Measurements from ENCODE around the gene CCL20. TPM values are rescaled to one million over a fixed set of nuclear protein-coding genes. Genes with fewer than 3 reads are reported as not detected.

Gene CCL20
- total and polyA plus RNA-seq, 12 donors, result 0.20 TPM; not detected in 11

DNA sequence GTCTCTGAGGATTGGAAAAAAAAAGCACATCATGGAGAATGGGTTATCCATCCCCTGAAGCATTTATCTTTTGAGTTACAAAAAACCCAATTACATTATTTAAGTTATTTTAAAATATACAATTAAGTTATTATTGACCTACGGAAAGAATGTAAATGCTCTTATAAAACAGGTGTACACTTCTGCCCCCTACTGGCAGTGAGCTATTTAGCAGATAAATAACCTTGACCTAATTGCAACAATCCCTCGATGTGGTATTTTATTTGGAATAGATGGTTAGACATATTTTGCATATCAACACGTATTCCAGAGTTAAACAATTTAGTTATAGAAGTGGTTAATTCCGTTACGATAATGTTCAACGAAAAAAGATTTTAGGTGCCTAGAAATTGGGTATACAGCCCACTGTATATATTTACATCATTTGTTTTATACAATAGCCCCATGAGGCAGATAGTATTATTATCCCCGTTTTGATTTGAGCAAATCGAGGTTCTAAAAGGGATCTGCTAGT is 48.6 kb downstream of the CCL20 start:
- Histone ChIP-seq H3K9me3 (no peaks in the 10 kb centered on the region), H3K27me3 (no peaks in the 10 kb centered on the region), H3K27ac (peak overlapping the region in 1 of 10 donors; percentile 56), H3K4me1 (peaks cover 0 to 14% (median 0%) of the 10 kb centered on the region in 9 donors), H3K36me3 (no peaks in the 10 kb centered on the region), H3K4me3 (no peak overlapping the region)
- DNase-seq, result no peak
- TF ChIP-seq, protein P1, sequence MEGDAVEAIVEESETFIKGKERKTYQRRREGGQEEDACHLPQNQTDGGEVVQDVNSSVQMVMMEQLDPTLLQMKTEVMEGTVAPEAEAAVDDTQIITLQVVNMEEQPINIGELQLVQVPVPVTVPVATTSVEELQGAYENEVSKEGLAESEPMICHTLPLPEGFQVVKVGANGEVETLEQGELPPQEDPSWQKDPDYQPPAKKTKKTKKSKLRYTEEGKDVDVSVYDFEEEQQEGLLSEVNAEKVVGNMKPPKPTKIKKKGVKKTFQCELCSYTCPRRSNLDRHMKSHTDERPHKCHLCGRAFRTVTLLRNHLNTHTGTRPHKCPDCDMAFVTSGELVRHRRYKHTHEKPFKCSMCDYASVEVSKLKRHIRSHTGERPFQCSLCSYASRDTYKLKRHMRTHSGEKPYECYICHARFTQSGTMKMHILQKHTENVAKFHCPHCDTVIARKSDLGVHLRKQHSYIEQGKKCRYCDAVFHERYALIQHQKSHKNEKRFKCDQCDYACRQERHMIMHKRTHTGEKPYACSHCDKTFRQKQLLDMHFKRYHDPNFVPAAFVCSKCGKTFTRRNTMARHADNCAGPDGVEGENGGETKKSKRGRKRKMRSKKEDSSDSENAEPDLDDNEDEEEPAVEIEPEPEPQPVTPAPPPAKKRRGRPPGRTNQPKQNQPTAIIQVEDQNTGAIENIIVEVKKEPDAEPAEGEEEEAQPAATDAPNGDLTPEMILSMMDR (IDR thresholded peaks at IDR 0.05), result peak in 8 of 9 donors; percentile 38 to 70 (median 50)
- intact Hi-C loops (cut with DNase I), result loop anchor here in 3 of 10 donors (10.0 kb wide), 2 partner anchors 197 to 207 kb away; partner anchors contain the start of gene SCYGR5 (in 1 of the 3)
- WGBS, 2 donors, result 39 to 40% methylated on average over 8 of the region's 8 CpGs
- no peak for ATAC-seq

DNA sequence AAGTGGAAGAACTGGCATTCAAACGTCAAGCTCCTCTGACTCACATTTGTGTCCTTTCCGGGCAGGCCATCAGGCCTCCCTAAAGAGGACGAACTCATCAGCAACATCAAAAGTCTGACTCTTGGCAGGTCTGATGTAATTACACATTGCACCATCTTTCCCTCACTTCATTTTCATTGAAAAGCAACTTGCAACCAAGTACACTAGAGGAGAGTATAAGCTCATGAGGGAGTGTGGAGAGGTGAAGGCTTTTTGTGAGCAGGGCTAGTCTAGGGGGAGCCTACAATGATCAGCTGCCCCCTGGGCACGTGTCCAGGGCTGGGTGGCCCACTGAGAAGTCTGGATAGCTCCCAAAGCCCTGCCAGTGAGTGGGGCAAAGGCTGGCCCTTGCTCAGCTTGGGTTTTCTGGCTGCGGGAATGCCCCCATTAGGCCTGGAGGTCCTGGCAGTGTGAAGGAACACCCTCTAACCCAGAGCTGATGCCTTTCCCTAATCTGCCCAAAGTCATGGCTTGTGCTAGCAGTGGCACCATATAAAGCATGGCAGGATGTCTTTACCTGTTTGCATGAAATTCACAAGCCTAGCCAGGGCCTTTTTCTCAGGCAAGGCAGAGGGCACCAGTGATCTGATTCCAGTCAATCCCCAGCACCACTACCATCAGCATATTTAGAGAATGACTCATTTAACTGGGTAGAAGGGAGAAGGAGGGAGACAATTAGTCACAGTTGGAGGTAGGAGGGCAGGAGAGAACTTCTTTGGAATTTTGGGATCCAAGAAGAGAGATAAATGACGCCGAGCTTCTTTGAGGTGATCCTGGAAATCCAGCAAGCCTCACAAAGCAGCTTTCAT is 49.3 kb downstream of the CCL20 start:
- 70 to 72% methylated on average over 7 of the region's 7 CpGs for WGBS, 2 donors
- intact Hi-C loops (cut with DNase I), result loop anchor here in 3 of 10 donors (10.0 kb wide), 2 partner anchors 198 to 208 kb away; partner anchors contain the start of gene SCYGR5 (in 1 of the 3)
- Histone ChIP-seq H3K4me1 (peaks cover 0 to 14% (median 0%) of the 10 kb centered on the region in 9 donors), H3K9me3 (no peaks in the 10 kb centered on the region), H3K4me3 (no peak overlapping the region), H3K27me3 (no peaks in the 10 kb centered on the region), H3K27ac (peak overlapping the region in 2 of 10 donors; percentile 56 to 76), H3K36me3 (no peaks in the 10 kb centered on the region)
- TF ChIP-seq, protein P1 (IDR thresholded peaks at IDR 0.05), result no peak
- DNase-seq (no peak), ATAC-seq (peak in 4 of 8 donors; percentile 13 to 76 (median 53))

DNA sequence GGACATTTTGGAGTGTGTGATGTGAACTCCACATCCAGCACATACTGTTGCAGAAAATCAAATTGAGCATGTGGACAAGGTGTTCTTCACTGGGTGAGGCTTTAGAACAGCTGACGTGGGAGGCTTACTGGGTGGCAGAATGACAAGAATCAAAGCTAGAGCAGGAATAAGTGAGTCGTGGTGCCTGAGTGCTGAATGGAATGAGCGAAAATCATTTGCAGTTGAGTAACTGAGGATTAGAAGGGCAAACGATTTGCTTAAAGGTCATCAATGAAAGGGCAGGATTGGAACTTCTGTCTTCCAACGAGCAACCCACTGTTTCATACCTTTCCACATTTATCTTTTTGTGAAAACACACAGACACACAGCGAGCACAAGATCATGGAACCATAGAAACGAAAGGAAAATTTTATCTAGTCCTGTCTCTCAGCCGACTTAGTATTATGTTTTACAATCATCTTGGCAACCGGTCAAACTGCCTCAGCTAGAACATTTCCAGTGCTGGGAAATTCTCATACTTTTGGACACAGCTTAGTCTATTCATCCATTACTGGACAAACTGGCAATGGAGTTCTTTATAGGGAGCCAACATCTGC is 50.6 kb downstream of the CCL20 start:
- no peak overlapping the region for H3K4me3 ChIP-seq
- 45 to 57% methylated on average over 9 of the region's 9 CpGs for WGBS, 2 donors
- peaks cover 0 to 4% (median 0%) of the 10 kb centered on the region in 7 donors for H3K27me3 ChIP-seq
- intact Hi-C loops (cut with DNase I), result loop anchor here in 3 of 10 donors (10.0 kb wide), 2 partner anchors 199 to 209 kb away; partner anchors contain the start of gene SCYGR5 (in 1 of the 3)
- H3K36me3 ChIP-seq, result no peaks in the 10 kb centered on the region
- ATAC-seq (peak in 4 of 8 donors; percentile 26 to 61 (median 54)), DNase-seq (no peak)
- H3K4me1 ChIP-seq, result peaks cover 0 to 14% (median 0%) of the 10 kb centered on the region in 9 donors
- TF ChIP-seq, protein P1 (IDR thresholded peaks at IDR 0.05), result no peak
- no peaks in the 10 kb centered on the region for H3K9me3 ChIP-seq
- H3K27ac ChIP-seq, result peak overlapping the region in 4 of 10 donors; percentile 9 to 76 (median 42)

DNA sequence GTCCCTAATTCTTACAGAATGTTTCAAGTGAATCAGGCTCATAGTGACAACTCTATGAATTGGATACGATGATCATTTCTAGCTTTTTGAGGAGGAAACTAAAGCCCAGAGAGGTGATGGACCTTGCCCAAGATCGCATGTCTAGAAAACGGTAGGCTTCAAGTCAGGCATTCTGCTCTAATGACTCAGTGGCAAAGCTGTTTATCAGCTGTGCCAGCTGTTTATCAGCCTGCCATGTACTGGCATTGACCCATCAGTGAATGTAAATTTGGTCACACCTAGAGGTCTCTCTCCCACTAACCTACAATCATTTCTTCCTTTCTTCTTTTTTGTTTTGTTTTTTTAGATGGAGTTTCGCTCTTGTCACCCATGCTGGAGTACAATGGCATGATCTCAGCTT is 51.6 kb downstream of the CCL20 start:
- WGBS, 2 donors, result 78 to 87% methylated on average over 4 of the region's 4 CpGs
- ATAC-seq, result no peak
- no peak for DNase-seq
- H3K4me3 ChIP-seq, result no peak overlapping the region
- TF ChIP-seq, protein P1 (IDR thresholded peaks at IDR 0.05), result no peak
- H3K27ac ChIP-seq, result peak overlapping the region in 1 of 10 donors; percentile 76
- peaks cover 0 to 14% (median 0%) of the 10 kb centered on the region in 9 donors for H3K4me1 ChIP-seq
- intact Hi-C loops (cut with DNase I), result loop anchor here in 3 of 10 donors (10.0 kb wide), 2 partner anchors 200 to 210 kb away; partner anchors contain the start of gene SCYGR5 (in 1 of the 3)
- peaks cover 0 to 4% (median 0%) of the 10 kb centered on the region in 7 donors for H3K27me3 ChIP-seq
- H3K9me3 ChIP-seq, result no peaks in the 10 kb centered on the region
- no peaks in the 10 kb centered on the region for H3K36me3 ChIP-seq

Measured in heart right ventricle (tissue), 16 donors.